Measurements from ENCODE around the gene EPHA6.

The EPHA6 gene

GRCh38 chr3:97235179-97235578 lies 420.8 kb downstream of the EPHA6 start:
- Histone ChIP-seq H3K79me2 (ENCODE audit: insufficient read depth, low read length) (no peaks in the 10 kb centered on the region), H3K4me2 (ENCODE audit: low read length) (no peak overlapping the region), H3K27me3 (ENCODE audit: insufficient read depth, low read length) (no peaks in the 10 kb centered on the region), H3K4me3 (ENCODE audit: low read depth, low read length, poor library complexity, severe bottlenecking) (no peak overlapping the region), H3K9ac (ENCODE audit: low read length) (no peak overlapping the region), H3F3A (ENCODE audit: insufficient read depth, low read length) (no peaks in the 10 kb centered on the region), H2AFZ (ENCODE audit: low read length) (no peak overlapping the region), H3K9me2 (ENCODE audit: low read depth, low read length) (no peaks in the 10 kb centered on the region), H3K9me3 (ENCODE audit: low read length) (no peaks in the 10 kb centered on the region), H3K4me1 (ENCODE audit: insufficient read depth, low read length, severe bottlenecking) (peaks cover 4% of the 10 kb centered on the region), H4K20me1 (ENCODE audit: insufficient read depth, low read length) (no peaks in the 10 kb centered on the region), H3K27ac (ENCODE audit: low read depth, low read length, poor library complexity, severe bottlenecking) (no peak overlapping the region), H3K36me3 (ENCODE audit: insufficient read depth, low read length) (no peaks in the 10 kb centered on the region)
- no peak for TF ChIP-seq CTCF (IDR thresholded peaks at IDR 0.05; ENCODE audit: low read length)
- TF ChIP-seq EZH2 (IDR thresholded peaks at IDR 0.05; ENCODE audit: borderline replicate concordance, low read length): no peak

- Histone ChIP-seq H3K27me3 (ENCODE audit: insufficient read depth, low read length) (no peaks in the 10 kb centered on the region), H3K4me1 (ENCODE audit: insufficient read depth, low read length, severe bottlenecking) (peaks cover 4% of the 10 kb centered on the region), H2AFZ (ENCODE audit: low read length) (no peak overlapping the region), H3K79me2 (ENCODE audit: insufficient read depth, low read length) (no peaks in the 10 kb centered on the region), H3K36me3 (ENCODE audit: insufficient read depth, low read length) (no peaks in the 10 kb centered on the region), H3K4me2 (ENCODE audit: low read length) (no peak overlapping the region), H3K27ac (ENCODE audit: low read depth, low read length, poor library complexity, severe bottlenecking) (no peak overlapping the region), H3K9ac (ENCODE audit: low read length) (no peak overlapping the region), H3F3A (ENCODE audit: insufficient read depth, low read length) (no peaks in the 10 kb centered on the region), H3K9me2 (ENCODE audit: low read depth, low read length) (no peaks in the 10 kb centered on the region), H4K20me1 (ENCODE audit: insufficient read depth, low read length) (no peaks in the 10 kb centered on the region), H3K4me3 (ENCODE audit: low read depth, low read length, poor library complexity, severe bottlenecking) (no peak overlapping the region), H3K9me3 (ENCODE audit: low read length) (no peaks in the 10 kb centered on the region)
- TF ChIP-seq CTCF (IDR thresholded peaks at IDR 0.05; ENCODE audit: low read length) (no peak), EZH2 (IDR thresholded peaks at IDR 0.05; ENCODE audit: borderline replicate concordance, low read length) (no peak)
These were observed 421.4 kb downstream of the EPHA6 start for GRCh38 chr3:97235611-97236315.

- H2AFZ ChIP-seq (ENCODE audit: low read length): no peak overlapping the region
- H3K36me3 ChIP-seq (ENCODE audit: insufficient read depth, low read length): no peaks in the 10 kb centered on the region
- H3K4me1 ChIP-seq (ENCODE audit: insufficient read depth, low read length, severe bottlenecking): no peaks in the 10 kb centered on the region
These were observed 427.0 kb downstream of the EPHA6 start for GRCh38 chr3:97241417-97241816.

More at GRCh38 chr3:97241417-97241816, 427.0 kb downstream of the EPHA6 start:
- Histone ChIP-seq H3F3A (ENCODE audit: insufficient read depth, low read length) (no peaks in the 10 kb centered on the region), H4K20me1 (ENCODE audit: insufficient read depth, low read length) (no peaks in the 10 kb centered on the region), H3K4me3 (ENCODE audit: low read depth, low read length, poor library complexity, severe bottlenecking) (no peak overlapping the region), H3K9me2 (ENCODE audit: low read depth, low read length) (no peaks in the 10 kb centered on the region), H3K9ac (ENCODE audit: low read length) (no peak overlapping the region), H3K27me3 (ENCODE audit: insufficient read depth, low read length) (no peaks in the 10 kb centered on the region), H3K9me3 (ENCODE audit: low read length) (no peaks in the 10 kb centered on the region), H3K27ac (ENCODE audit: low read depth, low read length, poor library complexity, severe bottlenecking) (no peak overlapping the region), H3K79me2 (ENCODE audit: insufficient read depth, low read length) (no peaks in the 10 kb centered on the region), H3K4me2 (ENCODE audit: low read length) (no peak overlapping the region)
- TF ChIP-seq EZH2 (IDR thresholded peaks at IDR 0.05; ENCODE audit: borderline replicate concordance, low read length) (no peak), CTCF (IDR thresholded peaks at IDR 0.05; ENCODE audit: low read length) (no peak)

Measured in OCI-LY1 (cell line).